ENCODE results near the gene ESAM.
A peak's percentile ranks its signal among the peaks of the same experiment; 100 is the strongest.

Gene ESAM

GRCh38 chr11:124717786-124718651, 44.1 kb downstream of the ESAM start (continued):
- TF ChIP-seq ZNF610 (tag by site-specific recombination; IDR thresholded peaks at IDR 0.05; ENCODE audit: borderline replicate concordance) (peak; percentile 65; the same call in 1 of the 2 replicates), OVOL3 (tag by site-specific recombination; IDR thresholded peaks at IDR 0.05) (no peak), ZNF324 (tag by site-specific recombination; IDR thresholded peaks at IDR 0.05) (no peak), ZNF16 (tag by site-specific recombination; IDR thresholded peaks at IDR 0.05; ENCODE audit: low read depth) (no peak), ZIC2 (tag by site-specific recombination; IDR thresholded peaks at IDR 0.05) (peak; percentile 96), ZBTB1 (tag by site-specific recombination; IDR thresholded peaks at IDR 0.05) (no peak), ZBTB26 (tag by site-specific recombination; optimal IDR thresholded peaks at IDR 0.05) (peak; percentile 37), ZNF214 (tag by site-specific recombination; IDR thresholded peaks at IDR 0.05; ENCODE audit: borderline replicate concordance) (no peak), ZNF19 (tag by site-specific recombination; IDR thresholded peaks at IDR 0.05; ENCODE audit: low read depth) (no peak), ZNF548 (tag by site-specific recombination; IDR thresholded peaks at IDR 0.05) (no peak), SCRT2 (tag by site-specific recombination; IDR thresholded peaks at IDR 0.05) (peak; percentile 72), ZNF335 (tag by site-specific recombination; conservative IDR thresholded peaks at IDR 0.05) (peak; percentile 96), YY1 (tag by site-specific recombination; IDR thresholded peaks at IDR 0.05) (no peak; the same call in 1 of the 2 replicates), HOXC10 (CRISPR knock-in tag; IDR thresholded peaks at IDR 0.05) (no peak), ZNF707 (tag by site-specific recombination; IDR thresholded peaks at IDR 0.05) (no peak), AEBP2 (tag by site-specific recombination; IDR thresholded peaks at IDR 0.05; ENCODE audit: borderline replicate concordance) (no peak), ZNF423 (tag by site-specific recombination; IDR thresholded peaks at IDR 0.05) (peak; percentile 60; the same call in 1 of the 2 replicates), ZNF18 (tag by site-specific recombination; IDR thresholded peaks at IDR 0.05) (no peak), ZBTB48 (tag by site-specific recombination; IDR thresholded peaks at IDR 0.05) (peak; percentile 96), ZNF768 (tag by site-specific recombination; IDR thresholded peaks at IDR 0.05) (no peak), KLF7 (tag by site-specific recombination; IDR thresholded peaks at IDR 0.05; ENCODE audit: borderline replicate concordance) (0 out of 2 replicates have a peak, but pooled peaks have one; percentile 26), ZNF473 (tag by site-specific recombination; IDR thresholded peaks at IDR 0.05) (no peak), ZNF558 (tag by site-specific recombination; IDR thresholded peaks at IDR 0.05) (no peak), ZNF791 (tag by site-specific recombination; IDR thresholded peaks at IDR 0.05) (no peak), ZSCAN16 (tag by site-specific recombination; IDR thresholded peaks at IDR 0.05) (no peak), ZNF658 (tag by site-specific recombination; IDR thresholded peaks at IDR 0.05) (no peak), ZNF114 (tag by site-specific recombination; IDR thresholded peaks at IDR 0.05) (no peak), ZNF514 (tag by site-specific recombination; IDR thresholded peaks at IDR 0.05) (no peak), ZNF518A (tag by site-specific recombination; conservative IDR thresholded peaks at IDR 0.05; ENCODE audit: low read depth) (no peak), ZNF747 (tag by site-specific recombination; IDR thresholded peaks at IDR 0.05) (no peak), TCF7L2 (IDR thresholded peaks at IDR 0.05; ENCODE audit: borderline replicate concordance, low read depth, low read length) (peak; percentile 92; the same call in 1 of the 2 replicates), KLF8 (tag by site-specific recombination; IDR thresholded peaks at IDR 0.05) (no peak), YY2 (tag by site-specific recombination; IDR thresholded peaks at IDR 0.05) (no peak)
